HEK293 (cell line): ENCODE results near the gene SLC22A14.

Experiments
- CTCF ChIA-PET: fragments of 350-600 bp; formaldehyde crosslinking; extraction: SDS; loops from one replicate; lab custom pipeline; 2021; ENCODE audit warnings: antibody characterized with exemption; lab: Yijun Ruan, JAX
- POLR2A ChIA-PET: fragments of 300-600 bp; formaldehyde crosslinking; extraction: SDS; loops from one replicate; lab custom pipeline; 2020; ENCODE audit warnings: antibody characterized with exemption, inconsistent platforms; lab: Yijun Ruan, JAX
- H3K27ac ChIP-seq: fragments of 200-500 bp; sonication (Bioruptor generic); 2 replicates; pipeline ENCODE4 v1.5.1; 2014; ENCODE audit warnings: low read depth, low read length, control low read depth, inconsistent platforms; ENCODE audit errors: extremely low read depth
- H3K36me3 ChIP-seq, 2 experiments: fragments of 200-500 bp in 1 of 2; sonication (Bioruptor generic) in 1 of 2; 1 replicate in 1 of 2; 2 replicates in 1 of 2; pipeline ENCODE4 v1.5.1; 2014 to 2017; ENCODE audit warnings: inconsistent platforms in 2 of 2, low read length in 2 of 2; ENCODE audit not compliant: control insufficient read depth in 2 of 2, insufficient read depth in 1 of 2
- H3K4me1 ChIP-seq: fragments of 200-500 bp; sonication (Bioruptor generic); 2 replicates; pipeline ENCODE4 v1.5.1; 2014; ENCODE audit warnings: mild to moderate bottlenecking, low read length, inconsistent platforms; ENCODE audit not compliant: control insufficient read depth, insufficient read depth
- H3K4me3 ChIP-seq: 2 replicates; pipeline ENCODE4 v1.5.1; 2011; ENCODE audit warnings: low read depth, mild to moderate bottlenecking, control low read depth, low read length, moderate library complexity
- H3K9me3 ChIP-seq: fragments of 200-500 bp; sonication (Bioruptor generic); 2 replicates; pipeline ENCODE4 v1.5.1; 2014; ENCODE audit warnings: low read depth, low read length, inconsistent platforms; ENCODE audit not compliant: control insufficient read depth, insufficient read depth
- GFI1B ChIP-seq: fragments of 450-650 bp; formaldehyde crosslinking; IDR thresholded peaks from 2 replicates; pipeline ENCODE4 v1.5.1; 2016; ENCODE audit warnings: missing biosample characterization, missing genetic modification characterization
- REST ChIP-seq: fragments of 450-650 bp; formaldehyde crosslinking; IDR thresholded peaks from 2 replicates; pipeline ENCODE4 v1.5.1; 2016; ENCODE audit warnings: missing biosample characterization, missing genetic modification characterization
- SETDB1 ChIP-seq: IDR thresholded peaks from one replicate; pipeline ENCODE4 v1.6.1; 2017; ENCODE audit warnings: mild to moderate bottlenecking, low read length, moderate library complexity, mixed read lengths; ENCODE audit not compliant: insufficient read length
- ZBTB10 ChIP-seq: fragments of 450-650 bp; formaldehyde crosslinking; IDR thresholded peaks from 2 replicates; pipeline ENCODE4 v1.5.1; 2016; ENCODE audit warnings: missing biosample characterization, missing genetic modification characterization
- ZBTB11 ChIP-seq: fragments of 450-650 bp; formaldehyde crosslinking; conservative IDR thresholded peaks from 2 replicates; pipeline ENCODE4 v1.5.1; 2016; ENCODE audit warnings: low read depth, missing biosample characterization, missing genetic modification characterization
- ZBTB44 ChIP-seq: fragments of 450-650 bp; IDR thresholded peaks from 2 replicates; pipeline ENCODE4 v1.5.1; 2018; ENCODE audit warnings: missing biosample characterization, mild to moderate bottlenecking, missing genetic modification characterization
- ZBTB8A ChIP-seq: fragments of 450-650 bp; formaldehyde crosslinking; IDR thresholded peaks from 2 replicates; pipeline ENCODE4 v1.5.1; 2016; ENCODE audit warnings: missing biosample characterization, missing genetic modification characterization
- ZNF174 ChIP-seq: fragments of 450-650 bp; formaldehyde crosslinking; IDR thresholded peaks from 2 replicates; pipeline ENCODE4 v1.5.0; 2017; ENCODE audit warnings: missing biosample characterization, mild to moderate bottlenecking, missing genetic modification characterization
- ZNF202 ChIP-seq: fragments of 450-650 bp; formaldehyde crosslinking; IDR thresholded peaks from 2 replicates; pipeline ENCODE4 v1.5.1; 2016; ENCODE audit warnings: missing biosample characterization, missing genetic modification characterization, borderline replicate concordance
- ZNF223 ChIP-seq: fragments of 450-650 bp; formaldehyde crosslinking; IDR thresholded peaks from 2 replicates; pipeline ENCODE4 v1.5.1; 2016; ENCODE audit warnings: missing biosample characterization, missing genetic modification characterization
- ZNF433 ChIP-seq: fragments of 450-650 bp; formaldehyde crosslinking; IDR thresholded peaks from 2 replicates; pipeline ENCODE4 v1.5.1; 2016; ENCODE audit warnings: missing biosample characterization, missing genetic modification characterization, low read depth
- ZNF518A ChIP-seq: fragments of 450-650 bp; formaldehyde crosslinking; conservative IDR thresholded peaks from 2 replicates; pipeline ENCODE4 v1.5.1; 2016; ENCODE audit warnings: low read depth, missing biosample characterization, missing genetic modification characterization
- ZNF558 ChIP-seq: fragments of 450-650 bp; formaldehyde crosslinking; IDR thresholded peaks from 2 replicates; pipeline ENCODE4 v1.5.1; 2016; ENCODE audit warnings: missing biosample characterization, missing genetic modification characterization
- ZNF596 ChIP-seq: fragments of 450-650 bp; IDR thresholded peaks from 2 replicates; pipeline ENCODE4 v1.5.0; 2018; ENCODE audit warnings: missing biosample characterization, mild to moderate bottlenecking, missing genetic modification characterization, moderate library complexity
- ZNF654 ChIP-seq: fragments of 450-650 bp; formaldehyde crosslinking; IDR thresholded peaks from 2 replicates; pipeline ENCODE4 v1.5.1; 2016; ENCODE audit warnings: low read depth, missing biosample characterization, missing genetic modification characterization
- ZNF670 ChIP-seq: fragments of 450-650 bp; formaldehyde crosslinking; IDR thresholded peaks from 2 replicates; pipeline ENCODE4 v1.5.1; 2016; ENCODE audit warnings: missing biosample characterization, missing genetic modification characterization, low read depth
- ZNF843 ChIP-seq: fragments of 450-650 bp; formaldehyde crosslinking; IDR thresholded peaks from 2 replicates; pipeline ENCODE4 v1.5.1; 2016; ENCODE audit warnings: missing biosample characterization, missing genetic modification characterization
- TF ChIP-seq, protein P1 (sequence below): fragments of 450-650 bp; formaldehyde crosslinking; IDR thresholded peaks from 2 replicates; pipeline ENCODE4 v1.5.1; 2016; ENCODE audit warnings: missing biosample characterization, missing genetic modification characterization, borderline replicate concordance

Gene SLC22A14

DNA sequence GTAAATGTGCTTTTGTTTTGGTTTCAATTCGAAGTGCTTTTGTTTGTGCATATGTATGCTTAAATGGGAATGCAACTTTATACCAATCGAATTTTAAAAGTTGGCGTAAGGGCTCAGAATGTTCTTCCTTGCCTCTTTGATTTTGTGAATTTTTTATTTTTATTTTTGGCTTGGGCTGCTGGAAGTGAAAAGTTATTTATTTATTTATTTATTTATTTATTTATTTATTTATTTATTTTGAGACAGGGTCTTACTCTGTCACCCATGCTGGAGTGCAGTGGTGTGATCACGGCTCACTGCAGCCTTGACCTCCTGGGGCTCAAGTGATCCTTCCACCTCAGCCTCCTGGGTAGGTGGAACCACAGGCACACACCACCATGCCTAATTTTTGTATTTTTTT lies 39.3 kb upstream of the SLC22A14 start (continued):
- TF ChIP-seq ZBTB8A (tag by site-specific recombination) (peak; percentile 67; the same call in 1 of the 2 replicates), ZNF433 (tag by site-specific recombination) (peak; percentile 50; the same call in 1 of the 2 replicates), ZNF202 (tag by site-specific recombination) (peak; percentile 65; the same call in 1 of the 2 replicates), ZNF654 (tag by site-specific recombination) (peak; percentile 47), ZNF518A (tag by site-specific recombination) (peak; percentile 93), ZNF223 (0 out of 2 replicates have a peak, but pooled peaks have one; percentile 23)
- TF ChIP-seq, all 188 proteins: peak for 28; not testable (repeated sequence) for 160

GRCh38 chr3:38245930-38246329 lies 36.2 kb upstream of the SLC22A14 start:
- peaks cover 0 to 56% of the 10 kb centered on the region in 2 experiments; a peak in 1 of 3 replicates for H3K36me3 ChIP-seq
- no peaks in the 10 kb centered on the region for H3K4me1 ChIP-seq
- ChIA-PET POLR2A (no interaction called here), CTCF (interaction anchor here (0.9 to 2.5 kb wide), 2 partner anchors 128 to 409 kb away, joined by 3 to 11 read pairs; no protein-coding TSS in a partner anchor)
- no peak overlapping the region for H3K27ac ChIP-seq
- H3K4me3 ChIP-seq = no peak overlapping the region
- H3K9me3 ChIP-seq = no peaks in the 10 kb centered on the region
- TF ChIP-seq ZBTB10 (no peak), ZNF558 (tag by site-specific recombination) (no peak), ZBTB11 (tag by site-specific recombination) (no peak), ZNF843 (tag by site-specific recombination) (no peak), ZNF596 (tag by site-specific recombination) (no peak), REST (tag by site-specific recombination) (no peak), ZBTB44 (tag by site-specific recombination) (no peak), ZNF174 (tag by site-specific recombination) (no peak), ZNF670 (tag by site-specific recombination) (no peak), SETDB1 (no peak), GFI1B (tag by site-specific recombination) (no peak)
- TF ChIP-seq, protein P1, sequence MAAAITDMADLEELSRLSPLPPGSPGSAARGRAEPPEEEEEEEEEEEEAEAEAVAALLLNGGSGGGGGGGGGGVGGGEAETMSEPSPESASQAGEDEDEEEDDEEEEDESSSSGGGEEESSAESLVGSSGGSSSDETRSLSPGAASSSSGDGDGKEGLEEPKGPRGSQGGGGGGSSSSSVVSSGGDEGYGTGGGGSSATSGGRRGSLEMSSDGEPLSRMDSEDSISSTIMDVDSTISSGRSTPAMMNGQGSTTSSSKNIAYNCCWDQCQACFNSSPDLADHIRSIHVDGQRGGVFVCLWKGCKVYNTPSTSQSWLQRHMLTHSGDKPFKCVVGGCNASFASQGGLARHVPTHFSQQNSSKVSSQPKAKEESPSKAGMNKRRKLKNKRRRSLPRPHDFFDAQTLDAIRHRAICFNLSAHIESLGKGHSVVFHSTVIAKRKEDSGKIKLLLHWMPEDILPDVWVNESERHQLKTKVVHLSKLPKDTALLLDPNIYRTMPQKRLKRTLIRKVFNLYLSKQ = no peak
